BLaER1 treated with 17β-estradiol and CSF1 and Interleukin-3, amounts not matched to agents 10 nM and 100 nM (cell line): ENCODE measurements around the gene CCL11.
A peak's percentile ranks its signal among the peaks of the same experiment; 100 is the strongest.

Experiments
- H3K27ac ChIP-seq, 11 experiments: shearing (Covaris generic); formaldehyde crosslinking; 2 replicates each; pipeline ENCODE4 v1.8.1; 2022
- H3K27me3 ChIP-seq, 11 experiments: shearing (Covaris generic); formaldehyde crosslinking; 2 replicates each; pipeline ENCODE4 v1.8.1; 2022
- H3K36me3 ChIP-seq, 11 experiments: shearing (Covaris generic); formaldehyde crosslinking; 2 replicates each; pipeline ENCODE4 v1.8.1; 2022
- H3K4me1 ChIP-seq, 10 experiments: shearing (Covaris generic); formaldehyde crosslinking; 2 replicates each; pipeline ENCODE4 v1.8.1; 2022
- H3K4me2 ChIP-seq, 11 experiments: shearing (Covaris generic); formaldehyde crosslinking; 2 replicates each; pipeline ENCODE4 v1.8.1; 2022
- H3K4me3 ChIP-seq, 10 experiments: shearing (Covaris generic); formaldehyde crosslinking; 2 replicates each; pipeline ENCODE4 v1.8.1; 2022
- H3K9ac ChIP-seq, 11 experiments: shearing (Covaris generic); formaldehyde crosslinking; 2 replicates each; pipeline ENCODE4 v1.8.1; 2022
- H3K9me3 ChIP-seq, 11 experiments: shearing (Covaris generic); formaldehyde crosslinking; replicated peaks in 1 of 11; 2 replicates each; pipeline ENCODE4 v1.8.1; 2022
- H4K20me1 ChIP-seq, 11 experiments: shearing (Covaris generic); formaldehyde crosslinking; 2 replicates each; pipeline ENCODE4 v1.8.1; 2022
- Cebpa-rat ChIP-seq, 11 experiments: shearing (Covaris generic); IDR thresholded peaks; 2 replicates each; pipeline ENCODE4 v1.8.1; 2022

CCL11 gene

GRCh38 chr17:34254146-34254545 lies 31.4 kb upstream of the CCL11 start:
- peaks cover 31 to 94% (median 62%) of the 10 kb centered on the region in 10 experiments for H3K4me1 ChIP-seq
- no peaks in the 10 kb centered on the region for H3K27me3 ChIP-seq
- peak overlapping the region in 8 of 11 experiments; percentile 21 to 97 (median 68); a peak in 11 of 22 replicates for H3K27ac ChIP-seq
- no peaks in the 10 kb centered on the region; a peak in 1 of 22 replicates for H4K20me1 ChIP-seq
- H3K4me3 ChIP-seq: peak overlapping the region in 1 of 10 experiments; percentile 6; a peak in 2 of 20 replicates
- no peak for TF ChIP-seq Cebpa-rat (IDR thresholded peaks at IDR 0.05)
- peak overlapping the region; percentile 54 to 98 (median 81); a peak in 21 of 22 replicates for H3K4me2 ChIP-seq
- H3K36me3 ChIP-seq: peaks cover 0 to 17% (median 0%) of the 10 kb centered on the region in 11 experiments; a peak in 4 of 22 replicates
- no peaks in the 10 kb centered on the region for H3K9me3 ChIP-seq
- H3K9ac ChIP-seq: peak overlapping the region in 4 of 11 experiments; percentile 51 to 92 (median 86); a peak in 6 of 22 replicates

GRCh38 chr17:34254651-34255380 lies 30.7 kb upstream of the CCL11 start, which contains the start of gene CCL2:
TSS of gene CCL2 (plus strand) at chr17:34255285. CDS start at chr17:34255350, 65 bp downstream.
- Histone ChIP-seq H3K9me3 (no peaks in the 10 kb centered on the region), H3K36me3 (peaks cover 0 to 17% (median 0%) of the 10 kb centered on the region in 11 experiments; a peak in 4 of 22 replicates), H4K20me1 (no peaks in the 10 kb centered on the region; a peak in 1 of 22 replicates), H3K9ac (peak within 1 kb of the TSS in 9 of 11 experiments; percentile 4 to 92 (median 65); a peak in 14 of 22 replicates), H3K4me2 (peak within 1 kb of the TSS; percentile 54 to 98 (median 81)), H3K4me3 (peak within 1 kb of the TSS in 7 of 10 experiments; percentile 26 to 68 (median 64); a peak in 14 of 20 replicates), H3K27ac (peak within 1 kb of the TSS in 9 of 11 experiments; percentile 21 to 97 (median 66); a peak in 17 of 22 replicates), H3K4me1 (peaks cover 31 to 94% (median 62%) of the 10 kb centered on the region in 10 experiments), H3K27me3 (no peaks in the 10 kb centered on the region)
- no peak for TF ChIP-seq Cebpa-rat (IDR thresholded peaks at IDR 0.05)

GRCh38 chr17:34255381-34255732 lies 30.2 kb upstream of the CCL11 start:
- peak overlapping the region in 7 of 10 experiments; percentile 26 to 68 (median 64); a peak in 14 of 20 replicates for H3K4me3 ChIP-seq
- peak overlapping the region in 9 of 11 experiments; percentile 4 to 92 (median 65); a peak in 14 of 22 replicates for H3K9ac ChIP-seq
- peaks cover 0 to 17% (median 0%) of the 10 kb centered on the region in 11 experiments; a peak in 4 of 22 replicates for H3K36me3 ChIP-seq
- H3K9me3 ChIP-seq: no peaks in the 10 kb centered on the region
- H3K27ac ChIP-seq: peak overlapping the region in 9 of 11 experiments; percentile 21 to 97 (median 66); a peak in 17 of 22 replicates
- H3K27me3 ChIP-seq: no peaks in the 10 kb centered on the region
- H3K4me1 ChIP-seq: peaks cover 31 to 93% (median 61%) of the 10 kb centered on the region in 10 experiments
- peak overlapping the region; percentile 54 to 98 (median 81) for H3K4me2 ChIP-seq
- no peaks in the 10 kb centered on the region; a peak in 1 of 22 replicates for H4K20me1 ChIP-seq
- no peak for TF ChIP-seq Cebpa-rat (IDR thresholded peaks at IDR 0.05)

- Histone ChIP-seq H3K4me3 (peak overlapping the region in 7 of 10 experiments; percentile 26 to 68 (median 64); a peak in 13 of 20 replicates), H3K9ac (peak overlapping the region in 6 of 11 experiments; percentile 51 to 92 (median 74); a peak in 10 of 22 replicates), H3K4me1 (peaks cover 31 to 93% (median 61%) of the 10 kb centered on the region in 10 experiments), H3K36me3 (peaks cover 0 to 17% (median 0%) of the 10 kb centered on the region in 11 experiments; a peak in 4 of 22 replicates), H3K9me3 (no peaks in the 10 kb centered on the region), H3K4me2 (peak overlapping the region; percentile 54 to 98 (median 81)), H3K27ac (peak overlapping the region in 6 of 11 experiments; percentile 57 to 97 (median 83); a peak in 12 of 22 replicates), H3K27me3 (no peaks in the 10 kb centered on the region), H4K20me1 (no peaks in the 10 kb centered on the region; a peak in 1 of 22 replicates)
- TF ChIP-seq Cebpa-rat (IDR thresholded peaks at IDR 0.05): no peak
These were observed 29.7 kb upstream of the CCL11 start for GRCh38 chr17:34255841-34256240.

- peak overlapping the region in 3 of 11 experiments; percentile 87 to 98 (median 94); a peak in 6 of 22 replicates for H3K4me2 ChIP-seq
- no peaks in the 10 kb centered on the region for H3K27me3 ChIP-seq
- peak overlapping the region in 3 of 11 experiments; percentile 82 to 92 (median 91); a peak in 4 of 22 replicates for H3K9ac ChIP-seq
- H3K27ac ChIP-seq: peak overlapping the region in 3 of 11 experiments; percentile 95 to 97 (median 97); a peak in 6 of 22 replicates
- peaks cover 18 to 93% (median 46%) of the 10 kb centered on the region in 10 experiments for H3K4me1 ChIP-seq
- no peaks in the 10 kb centered on the region; a peak in 1 of 22 replicates for H4K20me1 ChIP-seq
- no peak for TF ChIP-seq Cebpa-rat (IDR thresholded peaks at IDR 0.05)
- peaks cover 0 to 17% (median 0%) of the 10 kb centered on the region in 11 experiments; a peak in 4 of 22 replicates for H3K36me3 ChIP-seq
- H3K4me3 ChIP-seq: peak overlapping the region in 3 of 10 experiments; percentile 64 to 65 (median 64); a peak in 6 of 20 replicates
- H3K9me3 ChIP-seq: no peaks in the 10 kb centered on the region
These were observed 28.1 kb upstream of the CCL11 start for GRCh38 chr17:34257299-34257985.

- TF ChIP-seq Cebpa-rat (IDR thresholded peaks at IDR 0.05): no peak
- Histone ChIP-seq H3K9ac (0 out of 22 replicates have a peak overlapping the region, but pooled peaks of 1 of the 11 experiments have one; percentile 91), H3K27me3 (no peaks in the 10 kb centered on the region), H3K27ac (peak overlapping the region in 2 of 11 experiments; percentile 97; a peak in 4 of 22 replicates), H3K4me2 (peak overlapping the region in 3 of 11 experiments; percentile 87 to 98 (median 94); a peak in 6 of 22 replicates), H4K20me1 (no peaks in the 10 kb centered on the region; a peak in 1 of 22 replicates), H3K4me1 (peaks cover 17 to 90% (median 41%) of the 10 kb centered on the region in 10 experiments), H3K9me3 (no peaks in the 10 kb centered on the region), H3K4me3 (no peak overlapping the region), H3K36me3 (peaks cover 0 to 17% (median 0%) of the 10 kb centered on the region in 11 experiments; a peak in 4 of 22 replicates)
These were observed 27.6 kb upstream of the CCL11 start for GRCh38 chr17:34257986-34258326.

- no peaks in the 10 kb centered on the region for H3K27me3 ChIP-seq
- TF ChIP-seq Cebpa-rat (IDR thresholded peaks at IDR 0.05): no peak
- no peak overlapping the region for H3K4me3 ChIP-seq
- H3K9me3 ChIP-seq: no peaks in the 10 kb centered on the region
- H3K4me2 ChIP-seq: peak overlapping the region in 7 of 11 experiments; percentile 19 to 98 (median 51); a peak in 14 of 22 replicates
- H3K27ac ChIP-seq: peak overlapping the region in 4 of 11 experiments; percentile 3 to 97 (median 62); a peak in 6 of 22 replicates
- peaks cover 16 to 78% (median 32%) of the 10 kb centered on the region in 10 experiments for H3K4me1 ChIP-seq
- peaks cover 0 to 17% (median 0%) of the 10 kb centered on the region in 11 experiments; a peak in 4 of 22 replicates for H3K36me3 ChIP-seq
- no peak overlapping the region for H3K9ac ChIP-seq
- no peaks in the 10 kb centered on the region; a peak in 1 of 22 replicates for H4K20me1 ChIP-seq
These were observed 26.4 kb upstream of the CCL11 start for GRCh38 chr17:34259146-34259545.

- H3K36me3 ChIP-seq: peaks cover 0 to 11% (median 0%) of the 10 kb centered on the region in 11 experiments; a peak in 4 of 22 replicates
- H3K27ac ChIP-seq: peak overlapping the region in 3 of 11 experiments; percentile 8 to 62 (median 21); a peak in 5 of 22 replicates
- no peak overlapping the region for H3K4me3 ChIP-seq
- H3K27me3 ChIP-seq: no peaks in the 10 kb centered on the region
- no peak for TF ChIP-seq Cebpa-rat (IDR thresholded peaks at IDR 0.05)
- peak overlapping the region in 4 of 11 experiments; percentile 19 to 62 (median 24); a peak in 5 of 22 replicates for H3K4me2 ChIP-seq
- H3K4me1 ChIP-seq: peaks cover 0 to 81% (median 14%) of the 10 kb centered on the region in 10 experiments; a peak in 14 of 20 replicates
- no peaks in the 10 kb centered on the region; a peak in 1 of 22 replicates for H4K20me1 ChIP-seq
- H3K9me3 ChIP-seq: no peaks in the 10 kb centered on the region
- H3K9ac ChIP-seq: no peak overlapping the region
These were observed 24.7 kb upstream of the CCL11 start for GRCh38 chr17:34260861-34261260.
